GM19324 (cell line): ENCODE measurements around the gene ZC3H18.

Experiments used
- ATAC-seq: cut with Tn5 transposase; IDR thresholded peaks from one replicate; pipeline ENCODE4 v1.9.1; 2021; ENCODE audit warnings: mild to moderate bottlenecking, moderate library complexity; ENCODE audit not compliant: unreplicated experiment, low FRiP score

Gene ZC3H18

GRCh38 chr16:88619859-88620815 is 49.9 kb downstream of the ZC3H18 start:
- ATAC-seq, result no peak

GRCh38 chr16:88622125-88622524 is 51.9 kb downstream of the ZC3H18 start:
- no peak for ATAC-seq

GRCh38 chr16:88622866-88623265 is 52.7 kb downstream of the ZC3H18 start:
- ATAC-seq, result no peak

- ATAC-seq, result no peak
These were observed 53.7 kb downstream of the ZC3H18 start for GRCh38 chr16:88623858-88624257.

- ATAC-seq, result no peak
These were observed 54.3 kb downstream of the ZC3H18 start for GRCh38 chr16:88624481-88624880.

- no peak for ATAC-seq
These were observed 54.9 kb downstream of the ZC3H18 start for GRCh38 chr16:88624977-88625576.

- no peak for ATAC-seq
These were observed 56.4 kb downstream of the ZC3H18 start for GRCh38 chr16:88626646-88627045.

GRCh38 chr16:88627531-88628411 is 57.6 kb downstream of the ZC3H18 start:
- no peak for ATAC-seq

- no peak for ATAC-seq
These were observed 58.3 kb downstream of the ZC3H18 start for GRCh38 chr16:88628512-88628974.

GRCh38 chr16:88629835-88630234 is 59.6 kb downstream of the ZC3H18 start:
- no peak for ATAC-seq

GRCh38 chr16:88630433-88630832 is 60.2 kb downstream of the ZC3H18 start:
- no peak for ATAC-seq

- no peak for ATAC-seq
These were observed 60.7 kb downstream of the ZC3H18 start for GRCh38 chr16:88630941-88631340.

GRCh38 chr16:88631384-88631783 is 61.2 kb downstream of the ZC3H18 start:
- no peak for ATAC-seq

GRCh38 chr16:88631920-88632586 is 61.9 kb downstream of the ZC3H18 start:
- ATAC-seq, result no peak

- no peak for ATAC-seq
These were observed 62.4 kb downstream of the ZC3H18 start for GRCh38 chr16:88632587-88632930.

- peak; percentile 16 for ATAC-seq
These were observed 63.5 kb downstream of the ZC3H18 start for GRCh38 chr16:88633684-88634140.

GRCh38 chr16:88634141-88634993 is 64.2 kb downstream of the ZC3H18 start:
- ATAC-seq, result peak; percentile 35

GRCh38 chr16:88634994-88635670 is 64.9 kb downstream of the ZC3H18 start:
- no peak for ATAC-seq
